OCI-LY1 (cell line): ENCODE results near the gene GALNT1.

ENCODE experiments used
- H2AFZ ChIP-seq: fragments of 200-600 bp; sonication (generic), shearing (Covaris generic); 2 replicates; pipeline ENCODE4 v1.6.0; 2014; ENCODE audit warnings: antibody characterized with exemption, mild to moderate bottlenecking, low read length
- H3F3A ChIP-seq: fragments of 200-600 bp; sonication (generic), shearing (Covaris generic); 2 replicates; pipeline ENCODE4 v1.6.0; 2014; ENCODE audit warnings: mild to moderate bottlenecking, antibody characterized with exemption, low read length, moderate library complexity; ENCODE audit not compliant: insufficient read depth
- H3K27ac ChIP-seq: fragments of 200-600 bp; sonication (generic); 2 replicates; pipeline ENCODE4 v1.5.1; 2014; ENCODE audit warnings: low read length, mixed run types, mild to moderate bottlenecking, low read depth; ENCODE audit not compliant: poor library complexity, severe bottlenecking
- H3K27me3 ChIP-seq: fragments of 200-600 bp; sonication (generic); 2 replicates; pipeline ENCODE4 v1.6.0; 2014; ENCODE audit warnings: antibody characterized with exemption, mild to moderate bottlenecking, low read length, moderate library complexity; ENCODE audit not compliant: insufficient read depth
- H3K36me3 ChIP-seq: fragments of 200-600 bp; sonication (generic); 2 replicates; pipeline ENCODE4 v1.6.1; 2014; ENCODE audit warnings: mild to moderate bottlenecking, antibody characterized with exemption, low read length, moderate library complexity, mixed read lengths; ENCODE audit not compliant: insufficient read depth
- H3K4me1 ChIP-seq: fragments of 200-600 bp; sonication (generic); 2 replicates; pipeline ENCODE4 v1.5.1; 2014; ENCODE audit warnings: mild to moderate bottlenecking, low read length, moderate library complexity; ENCODE audit not compliant: insufficient read depth, severe bottlenecking
- H3K4me2 ChIP-seq: fragments of 200-600 bp; sonication (generic), shearing (Covaris generic); 2 replicates; pipeline ENCODE4 v1.6.1; 2014; ENCODE audit warnings: low read length
- H3K4me3 ChIP-seq: fragments of 200-600 bp; sonication (generic); 2 replicates; pipeline ENCODE4 v1.5.1; 2014; ENCODE audit warnings: low read length, low read depth, mild to moderate bottlenecking, mixed read lengths; ENCODE audit not compliant: poor library complexity, severe bottlenecking
- H3K79me2 ChIP-seq: fragments of 200-600 bp; shearing (Covaris generic); 2 replicates; pipeline ENCODE4 v1.6.1; 2016; ENCODE audit warnings: mixed run types, low read length, mixed read lengths; ENCODE audit not compliant: insufficient read depth
- H3K9ac ChIP-seq: fragments of 200-600 bp; sonication (generic), shearing (Covaris generic); 2 replicates; pipeline ENCODE4 v1.6.1; 2014; ENCODE audit warnings: mild to moderate bottlenecking, low read length, mixed read lengths
- H3K9me2 ChIP-seq: fragments of 200-600 bp; sonication (generic), shearing (Covaris generic); 2 replicates; pipeline ENCODE4 v1.6.1; 2014; ENCODE audit warnings: low read depth, mild to moderate bottlenecking, low read length, mixed read lengths
- H3K9me3 ChIP-seq: fragments of 200-600 bp; shearing (Covaris generic); 2 replicates; pipeline ENCODE4 v1.6.1; 2014; ENCODE audit warnings: low read length, mixed read lengths
- H4K20me1 ChIP-seq: fragments of 200-600 bp; sonication (generic), shearing (Covaris generic); 2 replicates; pipeline ENCODE4 v1.6.0; 2016; ENCODE audit warnings: mild to moderate bottlenecking, low read length; ENCODE audit not compliant: insufficient read depth
- CTCF ChIP-seq: fragments of 200-600 bp; sonication (generic), shearing (Covaris generic); IDR thresholded peaks from 2 replicates; pipeline ENCODE4 v1.5.1; 2017; ENCODE audit warnings: mild to moderate bottlenecking, antibody characterized with exemption, low read length, moderate library complexity, mixed read lengths
- EZH2 ChIP-seq: fragments of 200-600 bp; sonication (generic), shearing (Covaris generic); IDR thresholded peaks from 2 replicates; pipeline ENCODE4 v1.8.0; 2017; ENCODE audit warnings: borderline replicate concordance, mixed run types, mild to moderate bottlenecking, antibody characterized with exemption, low read length, moderate library complexity, mixed read lengths

GALNT1 gene

GRCh38 chr18:35713545-35713944, 132.0 kb downstream of the GALNT1 start:
- Histone ChIP-seq H3K27ac (no peak overlapping the region), H4K20me1 (no peaks in the 10 kb centered on the region), H3K4me1 (no peaks in the 10 kb centered on the region), H3K27me3 (no peaks in the 10 kb centered on the region), H3K4me2 (no peak overlapping the region), H3K9me2 (no peaks in the 10 kb centered on the region), H3F3A (no peaks in the 10 kb centered on the region), H2AFZ (no peak overlapping the region), H3K4me3 (no peak overlapping the region), H3K9me3 (no peaks in the 10 kb centered on the region), H3K79me2 (no peaks in the 10 kb centered on the region), H3K36me3 (peaks cover 12% of the 10 kb centered on the region; the same call in 1 of the 2 replicates), H3K9ac (no peak overlapping the region)
- TF ChIP-seq CTCF (no peak), EZH2 (no peak)

GRCh38 chr18:35714539-35714938, 133.0 kb downstream of the GALNT1 start:
- H4K20me1 ChIP-seq, result no peaks in the 10 kb centered on the region

GRCh38 chr18:35715139-35715538, 133.6 kb downstream of the GALNT1 start:
- no peaks in the 10 kb centered on the region for H3K79me2 ChIP-seq
- H3F3A ChIP-seq, result no peaks in the 10 kb centered on the region
- no peak overlapping the region for H3K4me2 ChIP-seq
- H3K9me2 ChIP-seq, result no peaks in the 10 kb centered on the region
- no peak overlapping the region for H3K9ac ChIP-seq
- H3K4me1 ChIP-seq, result no peaks in the 10 kb centered on the region
- H2AFZ ChIP-seq, result no peak overlapping the region
- H4K20me1 ChIP-seq, result no peaks in the 10 kb centered on the region
- H3K27ac ChIP-seq, result no peak overlapping the region
- H3K4me3 ChIP-seq, result no peak overlapping the region
- TF ChIP-seq CTCF (no peak), EZH2 (no peak)
- no peaks in the 10 kb centered on the region for H3K9me3 ChIP-seq
- H3K36me3 ChIP-seq, result peaks cover 5% of the 10 kb centered on the region; the same call in 1 of the 2 replicates
- no peaks in the 10 kb centered on the region for H3K27me3 ChIP-seq

More at GRCh38 chr18:35714539-35714938, 133.0 kb downstream of the GALNT1 start:
- Histone ChIP-seq H3K9me3 (no peaks in the 10 kb centered on the region), H3K4me1 (no peaks in the 10 kb centered on the region), H3K9me2 (no peaks in the 10 kb centered on the region), H3K4me2 (no peak overlapping the region), H3K79me2 (no peaks in the 10 kb centered on the region), H2AFZ (no peak overlapping the region), H3K4me3 (no peak overlapping the region), H3K27me3 (no peaks in the 10 kb centered on the region), H3K27ac (no peak overlapping the region), H3K36me3 (peaks cover 10% of the 10 kb centered on the region; the same call in 1 of the 2 replicates), H3F3A (no peaks in the 10 kb centered on the region), H3K9ac (no peak overlapping the region)
- TF ChIP-seq CTCF (no peak), EZH2 (no peak)
